GM21367 (cell line): Measurements from ENCODE around the gene NIP7.
"Not testable (repeated sequence)": the region's sequence is repeated elsewhere in the genome, so short reads cannot be mapped to it uniquely, and the experiment has no call there.

Source experiments
- ATAC-seq: cut with Tn5 transposase; IDR thresholded peaks from one replicate; pipeline ENCODE4 v1.9.1; 2021; ENCODE audit not compliant: unreplicated experiment

The NIP7 gene

GRCh38 chr16:69339289-69340094 lies at the start of gene NIP7, which contains the start of gene COG8:
Gene NIP7 (plus strand): TSS chr16:69339772. CDS start chr16:69339830, 58 bp downstream.
Gene COG8 (minus strand): TSS chr16:69339564. CDS start chr16:69339552, 12 bp downstream.
- peak; percentile 80 for ATAC-seq

GRCh38 chr16:69291657-69292056 lies 47.9 kb upstream of the NIP7 start:
- not testable (repeated sequence) for ATAC-seq

- ATAC-seq: no peak
Measured at GRCh38 chr16:69293401-69293800, 46.2 kb upstream of the NIP7 start.

- no peak for ATAC-seq
Measured at GRCh38 chr16:69294051-69294450, 45.5 kb upstream of the NIP7 start.

- ATAC-seq: not testable (repeated sequence)
Measured at GRCh38 chr16:69296771-69297170, 42.8 kb upstream of the NIP7 start.

GRCh38 chr16:69298261-69298660 lies 41.3 kb upstream of the NIP7 start:
- no peak for ATAC-seq

GRCh38 chr16:69301187-69301586 lies 38.4 kb upstream of the NIP7 start:
- ATAC-seq: no peak

GRCh38 chr16:69301861-69302260 lies 37.7 kb upstream of the NIP7 start:
- no peak for ATAC-seq

GRCh38 chr16:69302301-69302700 lies 37.3 kb upstream of the NIP7 start:
- no peak for ATAC-seq

GRCh38 chr16:69306031-69306430 lies 33.5 kb upstream of the NIP7 start:
- no peak for ATAC-seq

GRCh38 chr16:69307091-69307490 lies 32.5 kb upstream of the NIP7 start:
- no peak for ATAC-seq

- no peak for ATAC-seq
Measured at GRCh38 chr16:69307856-69308255, 31.7 kb upstream of the NIP7 start.

- ATAC-seq: no peak
Measured at GRCh38 chr16:69309316-69309715, 30.3 kb upstream of the NIP7 start.

- ATAC-seq: peak; percentile 83
Measured at GRCh38 chr16:69310653-69311532, 28.7 kb upstream of the NIP7 start, which contains the start of gene VPS4A. Gene VPS4A (plus strand): TSS chr16:69311350. CDS start chr16:69311512, 162 bp downstream.

- ATAC-seq: peak; percentile 51
Measured at GRCh38 chr16:69311533-69312387, 27.8 kb upstream of the NIP7 start.

GRCh38 chr16:69313469-69313868 lies 26.1 kb upstream of the NIP7 start:
- no peak for ATAC-seq

GRCh38 chr16:69314534-69314933 lies 25.0 kb upstream of the NIP7 start:
- no peak for ATAC-seq

GRCh38 chr16:69315486-69316311 lies 23.9 kb upstream of the NIP7 start:
- no peak for ATAC-seq

- ATAC-seq: no peak
Measured at GRCh38 chr16:69316595-69317034, 23.0 kb upstream of the NIP7 start.
